Hepatocyte (in vitro differentiated cells): ENCODE results near the gene SLC44A1. TPM values are rescaled to one million over a fixed set of nuclear protein-coding genes. Genes with fewer than 3 reads are reported as not detected.

Experiments
- DNase-seq: peaks from one replicate; pipeline ENCODE4 v3.0.0-alpha.2; 2016; ENCODE audit warnings: low spot score
- H2AFZ ChIP-seq: fragments of 200-600 bp; sonication (generic); 2 replicates; pipeline ENCODE4 v1.6.0; 2016; ENCODE audit warnings: antibody characterized with exemption, mild to moderate bottlenecking
- H3K27ac ChIP-seq: fragments of 200-600 bp; sonication (generic); 2 replicates; pipeline ENCODE4 v1.5.1; 2016; ENCODE audit warnings: mild to moderate bottlenecking
- H3K27me3 ChIP-seq: fragments of 200-600 bp; sonication (generic); 2 replicates; pipeline ENCODE4 v1.6.1; 2016
- H3K36me3 ChIP-seq: fragments of 200-600 bp; sonication (generic); replicated peaks from 2 replicates; pipeline ENCODE4 v1.5.1; 2016; ENCODE audit warnings: low read depth; ENCODE audit not compliant: insufficient read depth
- H3K4me1 ChIP-seq: fragments of 200-600 bp; sonication (generic); 2 replicates; pipeline ENCODE4 v1.5.1; 2016; ENCODE audit warnings: mild to moderate bottlenecking, moderate library complexity; ENCODE audit not compliant: insufficient read depth
- H3K4me2 ChIP-seq: fragments of 200-600 bp; sonication (generic); 2 replicates; pipeline ENCODE4 v1.6.0; 2016
- H3K4me3 ChIP-seq: fragments of 200-600 bp; sonication (generic); 2 replicates; pipeline ENCODE4 v1.5.1; 2016; ENCODE audit warnings: mild to moderate bottlenecking
- H3K79me2 ChIP-seq: fragments of 200-600 bp; sonication (generic); 2 replicates; pipeline ENCODE4 v1.6.0; 2017; ENCODE audit warnings: mild to moderate bottlenecking
- H3K9me2 ChIP-seq: fragments of 200-600 bp; sonication (generic); replicated peaks from 2 replicates; pipeline ENCODE4 v1.6.0; 2017; ENCODE audit warnings: mild to moderate bottlenecking; ENCODE audit not compliant: insufficient read depth
- H3K9me3 ChIP-seq: fragments of 200-600 bp; sonication (generic); 2 replicates; pipeline ENCODE4 v1.5.1; 2016; ENCODE audit warnings: low read depth, mild to moderate bottlenecking
- H4K20me1 ChIP-seq: fragments of 200-600 bp; sonication (generic); 2 replicates; pipeline ENCODE4 v1.6.0; 2016; ENCODE audit warnings: mild to moderate bottlenecking; ENCODE audit not compliant: insufficient read depth, poor library complexity, severe bottlenecking
- CTCF ChIP-seq: fragments of 200-600 bp; sonication (generic); IDR thresholded peaks from 2 replicates; pipeline ENCODE4 v1.5.1; 2016; ENCODE audit warnings: antibody characterized with exemption, mild to moderate bottlenecking; ENCODE audit not compliant: poor library complexity
- EZH2 ChIP-seq: fragments of 200-600 bp; sonication (generic); IDR thresholded peaks from 2 replicates; pipeline ENCODE4 v1.6.1; 2016; ENCODE audit warnings: antibody characterized with exemption, mild to moderate bottlenecking, borderline replicate concordance
- EZH2phosphoT487 ChIP-seq: fragments of 200-600 bp; sonication (generic); IDR thresholded peaks from one replicate; pipeline ENCODE4 v1.6.1; 2018; ENCODE audit warnings: antibody characterized with exemption, mild to moderate bottlenecking, low read depth, moderate library complexity; ENCODE audit not compliant: unreplicated experiment, severe bottlenecking
- WGBS: methylation state at CpG from one replicate; pipeline ENCODE4 v1.1.6; 2016; ENCODE audit warnings: low lambda C conversion rate; ENCODE audit errors: missing lambda C conversion rate; 5-methylcytosine and 5-hydroxymethylcytosine counted together
- polyA plus RNA-seq: library from polyadenylated mRNA; unstranded; fragments of >200 nt; fragmentation: Nextera tagmentation; extraction: Ambion mirVana; gene quantifications from 2 replicates; pipeline ENCODE4 v1.2.1, GENCODE V29; 2016
- total RNA-seq: library from RNA; depleted of rRNA; stranded (reverse); fragments of >200 nt; gene quantifications from 2 replicates; pipeline ENCODE4 v1.2.3, GENCODE V29; 2014

The SLC44A1 gene
- total and polyA plus RNA-seq, 2 experiments from 2014 or later: 31.3 to 64.9 TPM

- Histone ChIP-seq H3K36me3 (no peaks in the 10 kb centered on the region), H3K9me3 (no peaks in the 10 kb centered on the region), H4K20me1 (peaks cover 5% of the 10 kb centered on the region), H3K79me2 (peaks cover 15% of the 10 kb centered on the region), H3K27me3 (no peaks in the 10 kb centered on the region), H3K4me3 (no peak overlapping the region), H3K4me2 (peak overlapping the region; percentile 73), H2AFZ (peak overlapping the region; percentile 90), H3K27ac (peak overlapping the region; percentile 91), H3K4me1 (peaks cover 24% of the 10 kb centered on the region), H3K9me2 (no peaks in the 10 kb centered on the region)
- TF ChIP-seq EZH2 (no peak), EZH2phosphoT487 (no peak), CTCF (no peak)
- DNase-seq: no peak
- WGBS: 37% methylated on average over 2 of the region's 2 CpGs
These were observed 2.4 kb upstream of the SLC44A1 start for GRCh38 chr9:105242062-105242461.

- 19% methylated on average over 4 of the region's 4 CpGs for WGBS
- no peaks in the 10 kb centered on the region for H3K27me3 ChIP-seq
- peak; percentile 18 for DNase-seq
- H3K4me3 ChIP-seq: no peak overlapping the region
- peaks cover 20% of the 10 kb centered on the region for H3K79me2 ChIP-seq
- H4K20me1 ChIP-seq: peaks cover 5% of the 10 kb centered on the region
- H3K9me2 ChIP-seq: no peaks in the 10 kb centered on the region
- TF ChIP-seq EZH2 (no peak), CTCF (no peak), EZH2phosphoT487 (peak; percentile 60)
- peak overlapping the region; percentile 91 for H3K27ac ChIP-seq
- peak overlapping the region; percentile 90 for H2AFZ ChIP-seq
- peaks cover 28% of the 10 kb centered on the region for H3K4me1 ChIP-seq
- peak overlapping the region; percentile 73 for H3K4me2 ChIP-seq
- no peaks in the 10 kb centered on the region for H3K36me3 ChIP-seq
- H3K9me3 ChIP-seq: no peaks in the 10 kb centered on the region
These were observed 1.9 kb upstream of the SLC44A1 start for GRCh38 chr9:105242557-105242956.

- no peaks in the 10 kb centered on the region for H3K36me3 ChIP-seq
- H3K4me3 ChIP-seq: no peak overlapping the region
- no peaks in the 10 kb centered on the region for H3K9me2 ChIP-seq
- DNase-seq: no peak
- TF ChIP-seq CTCF (no peak), EZH2phosphoT487 (no peak), EZH2 (no peak)
- peak overlapping the region; percentile 90 for H2AFZ ChIP-seq
- 16% methylated on average over 5 of the region's 5 CpGs for WGBS
- no peaks in the 10 kb centered on the region for H3K27me3 ChIP-seq
- peak overlapping the region; percentile 73 for H3K4me2 ChIP-seq
- peaks cover 5% of the 10 kb centered on the region for H4K20me1 ChIP-seq
- H3K4me1 ChIP-seq: peaks cover 34% of the 10 kb centered on the region
- no peaks in the 10 kb centered on the region for H3K9me3 ChIP-seq
- H3K79me2 ChIP-seq: peaks cover 26% of the 10 kb centered on the region
- peak overlapping the region; percentile 91 for H3K27ac ChIP-seq
These were observed 1.3 kb upstream of the SLC44A1 start for GRCh38 chr9:105243015-105243686.

- no peak for TF ChIP-seq EZH2phosphoT487
- 0% methylated on average over 1 of the region's 48 CpGs for WGBS
- Histone ChIP-seq H3K4me3 (peak overlapping the region; percentile 66), H3K9me3 (no peaks in the 10 kb centered on the region), H3K4me2 (peak overlapping the region; percentile 89), H3K9me2 (no peaks in the 10 kb centered on the region), H3K79me2 (peaks cover 41% of the 10 kb centered on the region), H3K27me3 (no peaks in the 10 kb centered on the region), H3K36me3 (no peaks in the 10 kb centered on the region), H4K20me1 (peaks cover 5% of the 10 kb centered on the region), H2AFZ (peak overlapping the region; percentile 83), H3K27ac (peak overlapping the region; percentile 91), H3K4me1 (peaks cover 38% of the 10 kb centered on the region)
- no peak for DNase-seq
These were observed 230 bp downstream of the SLC44A1 start for GRCh38 chr9:105244734-105245028.
